GM12892 (cell line): ENCODE data around the gene TBC1D3B.

Experiments
- POLR2A ChIP-seq: IDR thresholded peaks from 2 replicates; pipeline ENCODE4 v1.6.1; 2011; ENCODE audit warnings: low read depth, low read length, control low read depth
- POLR2AphosphoS5 ChIP-seq: IDR thresholded peaks from 2 replicates; pipeline ENCODE4 v1.6.1; 2011; ENCODE audit warnings: low read depth, low read length, control low read depth
- TAF1 ChIP-seq: IDR thresholded peaks from 2 replicates; pipeline ENCODE4 v1.6.1; 2011; ENCODE audit warnings: low read depth, mild to moderate bottlenecking, control low read depth, low read length, borderline replicate concordance

- TF ChIP-seq POLR2A (no peak), TAF1 (no peak), POLR2AphosphoS5 (no peak)
These were observed 19.7 kb upstream of the TBC1D3B start for GRCh38 chr17:36196131-36196486.
